GM12878 (cell line): ENCODE results near the gene ALOXE3. TPM values are rescaled to one million over a fixed set of nuclear protein-coding genes. Genes with fewer than 3 reads are reported as not detected.

Source experiments
- BCLAF1 ChIP-seq: fragments of 450-650 bp; IDR thresholded peaks from 2 replicates; pipeline ENCODE4 v1.6.1; 2017; ENCODE audit warnings: antibody characterized with exemption, mild to moderate bottlenecking, moderate library complexity
- E2F8 ChIP-seq: fragments of 450-650 bp; IDR thresholded peaks from 2 replicates; pipeline ENCODE4 v1.6.1; 2018; ENCODE audit warnings: mild to moderate bottlenecking, low read depth, moderate library complexity; ENCODE audit not compliant: partially characterized antibody
- FOXK2 ChIP-seq: fragments of 450-650 bp; IDR thresholded peaks from 2 replicates; pipeline ENCODE4 v1.6.1; 2017; ENCODE audit warnings: mild to moderate bottlenecking, moderate library complexity
- KLF5 ChIP-seq: fragments of 450-650 bp; IDR thresholded peaks from 2 replicates; pipeline ENCODE4 v1.6.1; 2014; ENCODE audit warnings: mild to moderate bottlenecking; ENCODE audit not compliant: partially characterized antibody
- NR2C1 ChIP-seq: fragments of 450-650 bp; IDR thresholded peaks from 2 replicates; pipeline ENCODE4 v1.6.1; 2017; ENCODE audit warnings: antibody characterized with exemption, mild to moderate bottlenecking, moderate library complexity
- PBX3 ChIP-seq: IDR thresholded peaks from 2 replicates; pipeline ENCODE4 v1.6.1; 2011; ENCODE audit warnings: mild to moderate bottlenecking, low read depth, low read length, moderate library complexity; ENCODE audit not compliant: insufficient replicate concordance
- POLR2AphosphoS5 ChIP-seq: IDR thresholded peaks from 2 replicates; pipeline ENCODE4 v1.6.1; 2011; ENCODE audit warnings: mild to moderate bottlenecking, low read length, inconsistent platforms
- RAD51 ChIP-seq: fragments of 450-650 bp; IDR thresholded peaks from 2 replicates; pipeline ENCODE4 v1.6.1; 2016; ENCODE audit warnings: moderate library complexity, mild to moderate bottlenecking, inconsistent platforms
- RELA ChIP-seq: fragments of 450-650 bp; IDR thresholded peaks from 2 replicates; pipeline ENCODE4 v1.8.0; 2014; ENCODE audit warnings: borderline replicate concordance; ENCODE audit not compliant: partially characterized antibody
- USF1 ChIP-seq: IDR thresholded peaks from 2 replicates; pipeline ENCODE4 v1.6.1; 2011; ENCODE audit warnings: borderline replicate concordance, low read depth, mild to moderate bottlenecking, moderate library complexity, mixed read lengths, low read length; ENCODE audit not compliant: insufficient read depth; ENCODE audit errors: extremely low read length
- ZBTB11 ChIP-seq: fragments of 450-650 bp; formaldehyde crosslinking; IDR thresholded peaks from 2 replicates; pipeline ENCODE4 v1.5.0; 2022; ENCODE audit warnings: mild to moderate bottlenecking, missing genetic modification characterization
- ZNF217 ChIP-seq: fragments of 450-650 bp; IDR thresholded peaks from 2 replicates; pipeline ENCODE4 v1.6.1; 2017; ENCODE audit warnings: antibody characterized with exemption, mild to moderate bottlenecking
- polyA plus RNA-seq, 11 experiments: library from polyadenylated mRNA; depleted of rRNA in 4 of 11; unstranded in 6 of 11; stranded (reverse) in 5 of 11; fragments of >200 nt; fragmentation: Nextera tagmentation in 4 of 11; fragmentation: Illumina TruSeq in 1 of 11; extraction: Ambion mirVana in 4 of 11; extraction: Trizol in 1 of 11; gene quantifications; 1 replicate in 1 of 11; 2 replicates in 10 of 11; pipeline versions ENCODE4 v1.2.1 to v1.2.3, GENCODE V29; 2011 to 2016; ENCODE audit warnings: inconsistent platforms in 2 of 11, missing spikeins in 2 of 11, low read depth in 1 of 11
- total RNA-seq, 4 experiments: library from RNA; depleted of rRNA in 3 of 4; stranded (reverse); fragments of >200 nt in 3 of 4; fragmentation: Illumina TruSeq in 1 of 4; extraction: Trizol in 1 of 4; gene quantifications; 2 replicates each; pipeline versions ENCODE4 v1.2.1 to v1.2.3, GENCODE V29; 2013 to 2021

The ALOXE3 gene
- total and polyA plus RNA-seq, 10 of the 15 experiments (the other 5 are each of a cell fraction or from before 2014, with no cell fraction given), result 0.04 TPM; not detected in 9

GRCh38 chr17:8153525-8153956 lies 35.2 kb upstream of the ALOXE3 start (continued):
- no peak for TF ChIP-seq E2F8
- TF ChIP-seq PBX3, result no peak
- no peak for TF ChIP-seq KLF5
- no peak for TF ChIP-seq RELA
- 0 out of 2 replicates have a peak, but pooled peaks have one; percentile 16 for TF ChIP-seq POLR2AphosphoS5
- TF ChIP-seq NR2C1, result no peak
- no peak for TF ChIP-seq BCLAF1
- TF ChIP-seq ZBTB11 (CRISPR knock-in tag), result no peak
- TF ChIP-seq FOXK2, result no peak
- no peak for TF ChIP-seq ZNF217
- peak; percentile 73 for TF ChIP-seq RAD51
- peak; percentile 65 for TF ChIP-seq USF1
